NT2/D1 (cell line): ENCODE results near the gene NAV2.
A peak's percentile ranks its signal among the peaks of the same experiment; 100 is the strongest.

Experiments
- DNase-seq: peaks from one replicate; pipeline ENCODE4 v3.0.0-alpha.2; 2011; ENCODE audit warnings: low read depth, low spot score
- H3K27me3 ChIP-seq: 2 replicates; pipeline ENCODE4 v1.6.0; 2011; ENCODE audit warnings: mild to moderate bottlenecking; ENCODE audit not compliant: insufficient read length, insufficient read depth
- H3K36me3 ChIP-seq: 2 replicates; pipeline ENCODE4 v1.6.1; 2011; ENCODE audit warnings: mild to moderate bottlenecking, low read length, mixed read lengths; ENCODE audit not compliant: insufficient read depth, insufficient read length
- H3K4me1 ChIP-seq: 2 replicates; pipeline ENCODE4 v1.5.1; 2011; ENCODE audit not compliant: insufficient read depth, insufficient read length
- H3K4me3 ChIP-seq: 2 replicates; pipeline ENCODE4 v1.5.1; 2011; ENCODE audit warnings: low read depth; ENCODE audit not compliant: insufficient read length
- H3K9ac ChIP-seq: 2 replicates; pipeline ENCODE4 v1.6.0; 2011; ENCODE audit warnings: low read depth; ENCODE audit not compliant: insufficient read length
- H3K9me3 ChIP-seq: 2 replicates; pipeline ENCODE4 v1.5.1; 2011; ENCODE audit warnings: mild to moderate bottlenecking, low read length; ENCODE audit not compliant: insufficient read depth
- SUZ12 ChIP-seq: IDR thresholded peaks from 2 replicates; pipeline ENCODE4 v1.6.1; 2011; ENCODE audit not compliant: insufficient read length, insufficient read depth; ENCODE audit errors: extremely low read depth
- YY1 ChIP-seq: IDR thresholded peaks from 2 replicates; pipeline ENCODE4 v1.6.1; 2011; ENCODE audit not compliant: insufficient read length, insufficient read depth
- ZNF274 ChIP-seq: IDR thresholded peaks from 2 replicates; pipeline ENCODE4 v1.6.1; 2011; ENCODE audit warnings: mild to moderate bottlenecking, low read depth, low read length

The NAV2 gene

DNA sequence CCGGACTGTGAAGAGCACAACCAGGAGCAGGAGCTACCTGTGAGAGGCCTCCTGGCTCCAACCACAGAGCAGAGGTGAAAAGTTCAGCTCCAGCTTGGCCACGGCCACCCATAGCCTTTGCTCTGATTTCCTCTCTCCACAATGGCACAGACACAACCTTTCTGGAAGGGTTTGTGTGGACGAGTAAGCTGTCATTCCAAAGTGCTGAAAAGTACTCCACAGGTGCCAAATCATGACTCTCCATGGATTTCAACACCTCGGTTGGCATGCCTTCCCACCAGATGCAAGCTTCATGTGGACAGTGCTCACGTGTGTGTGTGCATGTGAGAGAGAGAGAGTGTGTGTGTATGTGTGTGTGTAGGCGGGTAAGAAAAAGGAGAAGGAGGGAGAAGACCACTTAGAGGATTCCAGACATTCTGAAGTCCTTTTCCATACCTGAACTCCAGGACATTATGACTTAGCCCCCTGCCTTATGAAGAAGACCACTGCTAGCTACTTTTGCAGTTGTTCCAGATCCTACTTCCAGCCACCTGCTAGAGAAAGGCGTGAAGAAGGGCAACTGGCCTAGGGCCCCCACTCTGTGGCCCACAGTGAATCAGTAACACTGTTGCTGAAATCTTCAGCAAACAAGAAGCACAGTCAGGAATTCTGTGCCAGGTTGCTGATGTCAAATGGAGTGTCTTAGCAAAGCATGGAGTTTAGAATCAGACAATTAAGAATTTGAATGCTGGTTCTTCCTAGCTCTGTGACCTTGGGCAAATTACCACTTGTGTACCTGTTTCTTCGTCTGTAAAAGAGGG lies 13.9 kb upstream of the NAV2 start:
- Histone ChIP-seq H3K36me3 (no peaks in the 10 kb centered on the region), H3K9me3 (no peaks in the 10 kb centered on the region), H3K4me1 (peaks cover 3% of the 10 kb centered on the region), H3K9ac (no peak overlapping the region), H3K4me3 (no peak overlapping the region), H3K27me3 (peaks cover 2% of the 10 kb centered on the region)
- DNase-seq, result no peak
- no peak for TF ChIP-seq ZNF274
- no peak for TF ChIP-seq SUZ12
- no peak for TF ChIP-seq YY1

DNA sequence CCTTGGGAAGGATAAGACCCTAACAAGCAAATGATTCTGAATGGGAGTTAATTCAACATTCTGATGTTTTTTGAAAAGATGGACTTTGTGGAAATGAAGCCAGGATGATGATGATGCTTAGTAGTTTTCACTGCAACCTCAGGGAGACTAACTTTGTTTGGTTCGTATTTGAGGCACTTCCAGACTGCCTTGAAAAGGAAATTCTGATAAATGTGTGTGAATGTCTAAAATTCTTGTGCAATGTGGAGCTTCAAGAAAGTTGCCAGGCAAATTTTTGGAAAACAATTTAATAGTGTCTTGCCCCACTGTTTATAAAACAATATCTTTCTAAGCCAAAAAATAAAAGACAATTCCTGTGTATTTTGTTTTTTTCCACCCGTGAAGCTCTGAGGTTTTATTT lies 11.2 kb upstream of the NAV2 start:
- no peaks in the 10 kb centered on the region for H3K36me3 ChIP-seq
- H3K27me3 ChIP-seq, result peaks cover 2% of the 10 kb centered on the region
- DNase-seq, result no peak
- no peak for TF ChIP-seq ZNF274
- no peak for TF ChIP-seq YY1
- TF ChIP-seq SUZ12, result no peak
- no peak overlapping the region for H3K9ac ChIP-seq
- no peaks in the 10 kb centered on the region for H3K9me3 ChIP-seq
- no peak overlapping the region for H3K4me3 ChIP-seq
- H3K4me1 ChIP-seq, result peaks cover 3% of the 10 kb centered on the region

DNA sequence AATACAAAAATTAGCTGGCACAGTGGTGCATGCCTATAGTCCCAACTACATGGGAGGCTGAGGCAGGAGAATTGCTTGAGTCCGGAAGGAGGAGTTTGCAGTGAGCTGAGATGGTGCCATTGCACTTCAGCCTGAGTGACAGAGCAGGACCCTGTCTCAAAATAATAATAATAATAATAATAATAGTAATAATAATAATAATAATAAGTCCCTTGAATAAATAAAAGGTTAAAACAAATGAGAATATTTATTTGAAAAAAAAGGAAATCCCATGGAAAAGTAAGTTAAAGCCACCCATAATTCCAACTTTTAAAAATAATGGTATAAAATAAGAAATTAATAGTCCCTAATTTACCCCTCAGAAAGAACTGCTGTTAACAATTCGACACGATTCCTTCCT lies 10.0 kb upstream of the NAV2 start:
- H3K4me1 ChIP-seq, result peaks cover 3% of the 10 kb centered on the region
- H3K27me3 ChIP-seq, result peaks cover 2% of the 10 kb centered on the region
- no peak overlapping the region for H3K4me3 ChIP-seq
- no peaks in the 10 kb centered on the region for H3K36me3 ChIP-seq
- H3K9ac ChIP-seq, result no peak overlapping the region
- TF ChIP-seq ZNF274 (no peak), YY1 (no peak), SUZ12 (no peak)
- DNase-seq, result no peak
- H3K9me3 ChIP-seq, result no peaks in the 10 kb centered on the region

DNA sequence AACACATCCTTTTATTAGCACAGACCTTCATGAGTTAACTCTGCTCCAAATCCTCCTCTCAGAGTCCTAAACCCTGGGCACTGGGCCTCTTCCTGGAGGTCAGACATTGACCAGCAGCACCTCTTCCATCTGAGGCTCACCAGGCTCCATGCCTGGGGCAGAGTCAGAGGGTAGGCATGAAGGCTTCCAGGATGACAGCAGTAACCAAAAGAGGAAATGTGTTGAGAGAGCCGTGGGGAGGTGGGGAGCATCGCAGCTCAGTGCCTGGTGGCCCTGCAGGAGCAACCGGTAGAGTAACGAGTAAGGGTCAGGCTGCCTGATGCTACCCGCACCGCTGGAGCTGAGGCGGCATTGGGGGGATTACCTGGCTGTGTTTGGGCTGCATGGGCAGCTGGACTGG lies 9.4 kb upstream of the NAV2 start:
- TF ChIP-seq SUZ12 (no peak), YY1 (no peak), ZNF274 (no peak)
- no peaks in the 10 kb centered on the region for H3K4me1 ChIP-seq
- H3K27me3 ChIP-seq, result peaks cover 2% of the 10 kb centered on the region
- H3K9me3 ChIP-seq, result no peaks in the 10 kb centered on the region
- DNase-seq, result no peak
- H3K4me3 ChIP-seq, result no peak overlapping the region
- no peaks in the 10 kb centered on the region for H3K36me3 ChIP-seq
- H3K9ac ChIP-seq, result no peak overlapping the region

GRCh38 chr11:19704213-19704612 lies 8.4 kb upstream of the NAV2 start:
- no peak for DNase-seq
- H3K4me1 ChIP-seq, result no peaks in the 10 kb centered on the region
- H3K27me3 ChIP-seq, result peaks cover 2% of the 10 kb centered on the region
- no peaks in the 10 kb centered on the region for H3K36me3 ChIP-seq
- no peak overlapping the region for H3K4me3 ChIP-seq
- no peak overlapping the region for H3K9ac ChIP-seq
- no peaks in the 10 kb centered on the region for H3K9me3 ChIP-seq
- TF ChIP-seq SUZ12 (no peak), YY1 (no peak), ZNF274 (no peak)

GRCh38 chr11:19705936-19706335 lies 6.7 kb upstream of the NAV2 start:
- H3K27me3 ChIP-seq, result peaks cover 10% of the 10 kb centered on the region
- H3K36me3 ChIP-seq, result no peaks in the 10 kb centered on the region
- no peaks in the 10 kb centered on the region for H3K9me3 ChIP-seq
- H3K4me1 ChIP-seq, result no peaks in the 10 kb centered on the region
- no peak overlapping the region for H3K9ac ChIP-seq
- no peak for DNase-seq
- TF ChIP-seq ZNF274, result no peak
- TF ChIP-seq YY1, result no peak
- no peak for TF ChIP-seq SUZ12
- no peak overlapping the region for H3K4me3 ChIP-seq

DNA sequence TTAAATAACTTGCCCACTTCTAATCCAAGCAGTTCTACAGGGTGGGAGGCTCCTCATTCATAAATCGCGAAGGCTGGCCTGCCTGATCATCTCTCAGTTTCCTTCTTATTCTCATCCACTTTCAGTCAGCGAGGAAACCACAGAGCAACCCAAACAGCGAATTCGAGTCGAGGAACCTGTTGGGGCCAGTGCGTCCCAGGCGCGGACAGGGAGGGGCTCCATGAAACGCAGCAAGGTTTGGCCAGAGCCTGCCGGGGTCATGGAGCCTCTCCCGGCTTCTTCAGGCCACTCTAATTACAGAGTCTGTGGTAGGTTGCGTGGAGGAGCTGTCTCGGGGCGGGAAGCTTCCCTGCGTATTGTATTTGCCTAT lies 741 bp upstream of the NAV2 start:
- H3K27me3 ChIP-seq, result peaks cover 55% of the 10 kb centered on the region
- peaks cover 3% of the 10 kb centered on the region for H3K4me1 ChIP-seq
- peak overlapping the region; percentile 75 for H3K9ac ChIP-seq
- H3K36me3 ChIP-seq, result no peaks in the 10 kb centered on the region
- no peaks in the 10 kb centered on the region for H3K9me3 ChIP-seq
- peak overlapping the region; percentile 40 for H3K4me3 ChIP-seq
- TF ChIP-seq SUZ12, result no peak
- TF ChIP-seq YY1, result no peak
- no peak for TF ChIP-seq ZNF274
- DNase-seq, result peak; percentile 16
